HAP-1 (cell line): ENCODE results near the gene TRIM71.
"Not testable (repeated sequence)": the region's sequence is repeated elsewhere in the genome, so short reads cannot be mapped to it uniquely, and the experiment has no call there.

Source experiments
- DNase-seq, 2 experiments: peaks; one replicate each; pipeline ENCODE4 v3.0.0-alpha.2; 2016 to 2020; ENCODE audit warnings: low spot score in 2 of 2
- H3K27me3 ChIP-seq: fragments of 250-450 bp; sonication (Bioruptor Pico); 2 replicates; pipeline ENCODE4 v1.5.1; 2020; ENCODE audit warnings: low read depth, mild to moderate bottlenecking, moderate library complexity
- H3K36me3 ChIP-seq: fragments of 250-450 bp; sonication (Bioruptor Pico); replicated peaks from 2 replicates; pipeline ENCODE4 v1.5.1; 2020; ENCODE audit warnings: mild to moderate bottlenecking
- H3K4me1 ChIP-seq: fragments of 250-450 bp; sonication (Bioruptor Pico); 2 replicates; pipeline ENCODE4 v1.5.1; 2020; ENCODE audit warnings: mild to moderate bottlenecking
- H3K4me3 ChIP-seq: fragments of 250-450 bp; sonication (Bioruptor Pico); 2 replicates; pipeline ENCODE4 v1.5.1; 2020; ENCODE audit warnings: mild to moderate bottlenecking, moderate library complexity
- H3K9me3 ChIP-seq: fragments of 250-450 bp; sonication (Bioruptor Pico); 2 replicates; pipeline ENCODE4 v1.5.1; 2020; ENCODE audit warnings: mild to moderate bottlenecking, moderate library complexity
- in situ Hi-C: fragments of 300-500 bp; cut with MboI; formaldehyde crosslinking; loops from 3 replicates; pipeline ENCODE4 v1.14.3; 2020; ENCODE audit warnings: low sequenced_read_pairs, inconsistent platforms, mixed read lengths

TRIM71 gene

GRCh38 chr3:32842531-32842931 is 24.7 kb downstream of the TRIM71 start:
- Histone ChIP-seq H3K9me3 (no peaks in the 10 kb centered on the region), H3K4me1 (peaks cover 68% of the 10 kb centered on the region), H3K27me3 (no peaks in the 10 kb centered on the region), H3K4me3 (no peak overlapping the region), H3K36me3 (no peaks in the 10 kb centered on the region)
- no peak for DNase-seq
- in situ Hi-C loops, result no loop called here

GRCh38 chr3:32842987-32843386 is 25.2 kb downstream of the TRIM71 start:
- no peaks in the 10 kb centered on the region for H3K9me3 ChIP-seq
- no peaks in the 10 kb centered on the region for H3K27me3 ChIP-seq
- H3K36me3 ChIP-seq, result no peaks in the 10 kb centered on the region
- DNase-seq, result no peak
- peak overlapping the region; percentile 1; the same call in 1 of the 2 replicates for H3K4me3 ChIP-seq
- peaks cover 68% of the 10 kb centered on the region for H3K4me1 ChIP-seq
- in situ Hi-C loops, result no loop called here

- in situ Hi-C loops, result no loop called here
- Histone ChIP-seq H3K27me3 (no peaks in the 10 kb centered on the region), H3K36me3 (no peaks in the 10 kb centered on the region), H3K4me1 (peaks cover 73% of the 10 kb centered on the region), H3K4me3 (peak overlapping the region; percentile 1; the same call in 1 of the 2 replicates), H3K9me3 (no peaks in the 10 kb centered on the region)
- DNase-seq, result peak; percentile 89 to 100
Observed at GRCh38 chr3:32843510-32844321, 25.9 kb downstream of the TRIM71 start.

GRCh38 chr3:32844322-32844654 is 26.5 kb downstream of the TRIM71 start:
- in situ Hi-C loops, result no loop called here
- H3K4me3 ChIP-seq, result no peak overlapping the region
- H3K9me3 ChIP-seq, result no peaks in the 10 kb centered on the region
- no peaks in the 10 kb centered on the region for H3K27me3 ChIP-seq
- H3K36me3 ChIP-seq, result no peaks in the 10 kb centered on the region
- DNase-seq, result peak in 1 of 2 experiments; percentile 84
- peaks cover 76% of the 10 kb centered on the region for H3K4me1 ChIP-seq

- no peaks in the 10 kb centered on the region for H3K9me3 ChIP-seq
- no peaks in the 10 kb centered on the region for H3K36me3 ChIP-seq
- peaks cover 76% of the 10 kb centered on the region for H3K4me1 ChIP-seq
- no peaks in the 10 kb centered on the region for H3K27me3 ChIP-seq
- in situ Hi-C loops, result no loop called here
- H3K4me3 ChIP-seq, result no peak overlapping the region
- DNase-seq, result no peak
Observed at GRCh38 chr3:32844914-32845313, 27.1 kb downstream of the TRIM71 start.

- DNase-seq, H3K9me3 ChIP-seq, H3K36me3 ChIP-seq, H3K4me3 ChIP-seq, H3K27me3 ChIP-seq, in situ Hi-C loops: not testable (repeated sequence)
- peaks cover 76% of the 10 kb centered on the region for H3K4me1 ChIP-seq
Observed at GRCh38 chr3:32845546-32845945, 27.7 kb downstream of the TRIM71 start.

GRCh38 chr3:32847045-32847444 is 29.2 kb downstream of the TRIM71 start:
- H3K27me3 ChIP-seq, H3K9me3 ChIP-seq, DNase-seq, H3K4me3 ChIP-seq, in situ Hi-C loops, H3K36me3 ChIP-seq: not testable (repeated sequence)
- peaks cover 71% of the 10 kb centered on the region for H3K4me1 ChIP-seq

- in situ Hi-C loops, result no loop called here
- Histone ChIP-seq H3K4me3 (no peak overlapping the region), H3K36me3 (no peaks in the 10 kb centered on the region), H3K27me3 (no peaks in the 10 kb centered on the region), H3K9me3 (no peaks in the 10 kb centered on the region), H3K4me1 (peaks cover 67% of the 10 kb centered on the region)
- no peak for DNase-seq
Observed at GRCh38 chr3:32847528-32847927, 29.7 kb downstream of the TRIM71 start.

GRCh38 chr3:32848215-32848614 is 30.4 kb downstream of the TRIM71 start:
- Histone ChIP-seq H3K4me1 (peaks cover 60% of the 10 kb centered on the region), H3K36me3 (no peaks in the 10 kb centered on the region), H3K4me3 (no peak overlapping the region), H3K27me3 (no peaks in the 10 kb centered on the region), H3K9me3 (no peaks in the 10 kb centered on the region)
- in situ Hi-C loops, result no loop called here
- DNase-seq, result no peak

- H3K36me3 ChIP-seq, result no peaks in the 10 kb centered on the region
- peaks cover 56% of the 10 kb centered on the region for H3K4me1 ChIP-seq
- H3K4me3 ChIP-seq, result no peak overlapping the region
Observed at GRCh38 chr3:32849046-32849445, 31.2 kb downstream of the TRIM71 start.

GRCh38 chr3:32850226-32850625 is 32.4 kb downstream of the TRIM71 start:
- Histone ChIP-seq H3K36me3 (no peaks in the 10 kb centered on the region), H3K4me1 (peaks cover 46% of the 10 kb centered on the region), H3K27me3 (no peaks in the 10 kb centered on the region), H3K9me3 (no peaks in the 10 kb centered on the region), H3K4me3 (no peak overlapping the region)
- in situ Hi-C loops, result no loop called here
- peak in 1 of 2 experiments; percentile 74 for DNase-seq

More at GRCh38 chr3:32849046-32849445, 31.2 kb downstream of the TRIM71 start:
- Histone ChIP-seq H3K27me3 (no peaks in the 10 kb centered on the region), H3K9me3 (no peaks in the 10 kb centered on the region)
- in situ Hi-C loops, result no loop called here
- no peak for DNase-seq

- no peaks in the 10 kb centered on the region for H3K9me3 ChIP-seq
- no peak overlapping the region for H3K4me3 ChIP-seq
- H3K36me3 ChIP-seq, result no peaks in the 10 kb centered on the region
- DNase-seq, result no peak
- H3K27me3 ChIP-seq, result no peaks in the 10 kb centered on the region
- in situ Hi-C loops, result no loop called here
- H3K4me1 ChIP-seq, result peaks cover 42% of the 10 kb centered on the region
Observed at GRCh38 chr3:32850636-32851035, 32.8 kb downstream of the TRIM71 start.

- in situ Hi-C loops, result no loop called here
- DNase-seq, result no peak
- Histone ChIP-seq H3K36me3 (no peaks in the 10 kb centered on the region), H3K4me1 (peaks cover 41% of the 10 kb centered on the region), H3K27me3 (no peaks in the 10 kb centered on the region), H3K9me3 (no peaks in the 10 kb centered on the region), H3K4me3 (no peak overlapping the region)
Observed at GRCh38 chr3:32852146-32852545, 34.3 kb downstream of the TRIM71 start.

GRCh38 chr3:32855350-32855953 is 37.7 kb downstream of the TRIM71 start:
- DNase-seq, result no peak
- no peaks in the 10 kb centered on the region for H3K27me3 ChIP-seq
- H3K4me3 ChIP-seq, result no peak overlapping the region
- H3K36me3 ChIP-seq, result no peaks in the 10 kb centered on the region
- H3K9me3 ChIP-seq, result no peaks in the 10 kb centered on the region
- peaks cover 12% of the 10 kb centered on the region for H3K4me1 ChIP-seq
- in situ Hi-C loops, result no loop called here
